ENCODE data around the gene SLC1A4.
"Not testable (repeated sequence)": the region's sequence is repeated elsewhere in the genome, so short reads cannot be mapped to it uniquely, and the experiment has no call there.

The SLC1A4 gene

DNA sequence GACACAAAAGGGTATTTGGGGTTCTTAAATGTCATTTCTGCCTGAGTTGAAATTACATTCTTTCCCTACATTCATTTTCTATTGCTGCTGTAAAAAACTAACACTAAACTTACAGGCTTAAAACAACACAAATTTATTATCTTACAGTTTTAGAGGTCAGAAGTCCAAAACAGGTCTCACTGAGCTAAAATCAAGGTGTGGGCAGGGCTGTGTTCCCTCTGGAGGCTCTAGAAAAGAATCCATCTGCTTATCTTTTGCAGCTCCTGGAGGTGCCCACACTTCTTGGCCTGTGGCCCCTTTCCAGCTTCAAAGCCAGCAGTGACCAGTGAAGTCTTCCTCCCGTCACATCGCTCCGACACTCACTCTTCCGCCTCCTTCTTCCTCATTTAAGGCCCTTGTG is 23.2 kb upstream of the SLC1A4 start:
- DNase-seq = no peak

GRCh38 chr2:64966839-64967238 is 22.4 kb upstream of the SLC1A4 start:
- no peak for DNase-seq

GRCh38 chr2:64967601-64968000 is 21.6 kb upstream of the SLC1A4 start:
- DNase-seq = no peak

DNA sequence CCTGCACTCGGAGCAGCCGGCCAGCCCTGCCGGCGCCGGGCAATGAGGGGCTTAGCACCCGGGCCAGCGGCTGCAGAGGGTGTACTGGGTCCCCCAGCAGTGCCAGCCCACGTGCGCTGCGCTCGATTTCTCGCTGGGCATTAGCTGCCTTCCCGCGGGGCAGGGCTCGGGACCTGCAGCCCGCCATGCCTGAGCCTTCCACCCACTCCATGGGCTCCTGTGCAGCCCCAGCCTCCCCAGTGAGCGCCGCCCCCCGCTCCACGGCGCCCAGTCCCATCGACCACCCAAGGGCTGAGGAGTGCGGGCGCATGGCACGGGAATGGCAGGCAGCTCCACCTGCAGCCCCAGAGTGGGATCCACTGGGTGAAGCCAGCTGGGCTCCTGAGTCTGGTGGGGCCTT is 20.1 kb upstream of the SLC1A4 start:
- not testable (repeated sequence) for DNase-seq

GRCh38 chr2:64970495-64970894 is 18.7 kb upstream of the SLC1A4 start:
- DNase-seq = no peak

GRCh38 chr2:64972426-64972825 is 16.8 kb upstream of the SLC1A4 start:
- no peak for DNase-seq

GRCh38 chr2:64972876-64973275 is 16.3 kb upstream of the SLC1A4 start:
- DNase-seq = no peak

GRCh38 chr2:64975232-64975821 is 13.9 kb upstream of the SLC1A4 start:
- no peak for DNase-seq

GRCh38 chr2:64976276-64976675 is 12.9 kb upstream of the SLC1A4 start:
- no peak for DNase-seq

- DNase-seq = no peak
Measured at GRCh38 chr2:64978514-64979268, 10.5 kb upstream of the SLC1A4 start.

GRCh38 chr2:64979744-64980143 is 9.5 kb upstream of the SLC1A4 start:
- peak; percentile 44 for DNase-seq

DNA sequence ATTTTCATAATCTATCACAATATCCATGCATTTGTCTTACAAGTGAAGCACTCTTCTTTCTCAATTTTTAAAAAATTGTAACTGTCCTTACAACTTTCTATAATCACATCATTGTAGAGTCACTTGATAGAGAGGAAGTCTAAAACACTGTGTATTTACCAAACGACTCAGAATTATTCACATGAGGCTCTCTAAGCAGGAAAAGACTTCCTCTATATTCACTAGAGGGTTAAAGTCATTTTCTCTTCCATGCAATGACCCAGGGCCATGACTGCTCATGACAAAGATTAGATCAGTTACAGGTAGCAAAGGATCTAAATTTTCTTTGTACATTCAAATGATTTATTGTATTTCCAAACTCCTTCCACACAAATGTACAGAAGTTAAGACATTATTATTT is 9.0 kb upstream of the SLC1A4 start:
- DNase-seq = no peak

GRCh38 chr2:64982311-64982857 is 6.8 kb upstream of the SLC1A4 start:
- DNase-seq = no peak

DNA sequence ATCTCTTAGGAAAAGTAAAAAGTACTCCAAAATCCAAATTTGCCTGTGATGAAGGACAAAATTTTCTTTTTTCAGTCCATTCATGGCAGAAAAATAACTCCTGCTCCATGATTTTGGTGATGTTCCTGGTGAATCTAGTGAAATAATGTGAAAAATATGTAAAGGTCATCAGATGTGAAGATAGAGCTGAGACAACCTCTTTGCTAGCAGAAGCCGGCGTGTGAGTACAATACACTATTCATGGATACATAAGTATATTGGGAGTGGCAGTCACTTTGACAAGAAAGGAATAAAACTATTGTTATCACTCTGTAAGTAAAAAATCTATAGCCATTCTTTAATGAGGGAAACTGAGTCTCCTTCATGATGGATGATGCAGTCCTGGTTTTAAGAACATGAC is 6.3 kb upstream of the SLC1A4 start:
- DNase-seq = no peak

DNA sequence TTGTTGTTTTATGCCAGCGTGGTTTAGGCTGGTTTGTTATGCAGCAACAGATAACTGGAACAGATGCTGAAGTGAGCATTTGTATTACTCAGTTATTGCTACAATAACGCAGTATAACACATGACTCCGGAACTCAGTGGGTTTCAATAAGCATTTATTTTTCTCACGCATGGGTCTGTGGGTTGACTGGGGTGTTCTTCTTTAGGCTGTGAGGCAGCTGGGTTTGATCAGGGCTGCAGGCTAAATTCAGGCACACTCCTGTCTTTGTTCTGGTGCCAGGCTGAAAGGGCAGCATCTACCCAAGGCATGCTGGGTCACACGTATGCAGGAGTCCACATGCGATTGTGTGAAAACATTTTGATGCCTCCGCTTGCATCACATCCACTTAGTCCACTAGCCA is 3.8 kb upstream of the SLC1A4 start:
- DNase-seq = no peak

- peak; percentile 16 for DNase-seq
Measured at GRCh38 chr2:64987001-64987955, 1.9 kb upstream of the SLC1A4 start.

DNA sequence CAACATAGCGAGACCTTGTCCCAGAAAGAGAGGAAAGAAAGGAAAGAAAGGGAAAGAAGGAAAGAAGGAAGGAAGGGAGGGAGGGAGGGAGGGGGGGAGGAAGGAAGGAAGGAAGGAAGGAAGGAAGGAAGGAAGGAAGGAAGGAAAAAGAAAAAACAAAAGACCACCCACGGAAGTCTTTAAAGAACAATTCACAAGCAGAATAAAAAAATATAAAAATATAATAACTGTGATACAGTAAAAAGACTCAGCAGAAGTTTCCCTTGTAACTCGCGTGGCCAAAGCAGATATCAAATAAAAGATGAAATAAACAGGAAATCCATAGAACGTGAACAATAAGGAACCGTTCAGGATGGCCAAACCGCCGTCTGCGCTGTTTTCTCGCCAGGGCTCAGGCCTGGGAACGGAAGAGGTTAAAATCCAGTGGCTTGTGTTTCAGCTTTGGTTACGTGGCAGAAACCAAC is 1.2 kb upstream of the SLC1A4 start:
- DNase-seq = peak; percentile 82

DNA sequence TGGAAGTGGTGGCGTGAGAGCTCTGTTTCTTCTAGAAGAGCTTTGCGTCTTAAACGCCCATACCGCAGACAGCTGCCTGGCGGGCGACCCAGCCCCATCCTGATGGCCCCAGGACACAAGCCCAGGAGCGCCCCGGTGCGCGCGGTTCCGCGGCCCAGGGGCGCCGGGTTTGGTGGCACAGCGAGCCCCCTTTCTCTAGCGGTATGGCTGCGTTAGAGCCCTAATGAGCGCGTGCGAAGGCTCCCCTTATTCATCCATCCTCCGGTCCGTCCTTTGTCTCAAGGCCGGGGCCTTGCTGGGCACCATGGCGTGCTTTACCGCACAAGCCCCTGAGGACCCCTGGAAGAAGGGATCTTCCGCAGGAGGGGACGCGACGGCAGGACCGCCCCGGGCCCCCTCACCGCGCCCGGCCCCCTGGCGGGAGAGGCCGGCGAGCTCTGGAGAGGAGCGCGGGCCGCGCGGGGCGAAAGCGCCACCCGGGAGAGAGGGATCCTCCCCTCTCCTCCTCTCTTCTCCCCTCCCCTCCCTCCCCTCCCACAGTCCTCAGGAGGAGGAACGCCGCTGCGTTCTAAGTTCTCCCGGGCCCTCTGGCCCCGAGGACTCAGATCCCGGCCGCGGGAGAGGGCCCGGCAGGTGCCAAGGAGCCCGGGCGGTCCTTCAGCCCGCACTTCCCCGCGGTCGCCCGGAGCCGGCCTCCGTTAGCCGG is 626 bp upstream of the SLC1A4 start:
- DNase-seq = peak; percentile 81

DNA sequence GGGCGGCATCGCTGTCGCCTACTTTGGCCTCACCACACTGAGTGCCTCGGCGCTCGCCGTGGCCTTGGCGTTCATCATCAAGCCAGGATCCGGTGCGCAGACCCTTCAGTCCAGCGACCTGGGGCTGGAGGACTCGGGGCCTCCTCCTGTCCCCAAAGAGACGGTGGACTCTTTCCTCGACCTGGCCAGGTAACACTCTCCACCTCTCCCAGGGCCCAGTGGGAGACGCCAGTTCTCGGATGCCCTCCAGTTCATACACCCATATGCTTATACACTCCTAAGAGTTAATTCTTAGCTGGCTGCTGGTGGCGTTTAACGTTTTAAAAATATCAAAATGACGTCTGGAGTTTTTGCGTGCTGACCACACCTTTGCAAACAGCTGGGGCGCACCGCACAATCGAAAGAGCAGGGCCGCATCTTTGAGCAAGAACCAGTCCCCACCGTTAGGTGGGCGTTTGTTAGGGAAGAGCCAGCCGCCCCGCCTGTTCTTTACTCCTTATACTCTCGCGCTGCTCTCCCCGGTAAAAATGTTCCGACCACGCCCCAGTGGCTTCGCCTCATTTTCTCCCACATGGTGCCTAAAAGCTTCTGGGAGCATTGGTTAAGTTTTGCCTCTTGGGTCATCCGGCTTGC is 899 bp downstream of the SLC1A4 start:
- peak; percentile 30 for DNase-seq

DNA sequence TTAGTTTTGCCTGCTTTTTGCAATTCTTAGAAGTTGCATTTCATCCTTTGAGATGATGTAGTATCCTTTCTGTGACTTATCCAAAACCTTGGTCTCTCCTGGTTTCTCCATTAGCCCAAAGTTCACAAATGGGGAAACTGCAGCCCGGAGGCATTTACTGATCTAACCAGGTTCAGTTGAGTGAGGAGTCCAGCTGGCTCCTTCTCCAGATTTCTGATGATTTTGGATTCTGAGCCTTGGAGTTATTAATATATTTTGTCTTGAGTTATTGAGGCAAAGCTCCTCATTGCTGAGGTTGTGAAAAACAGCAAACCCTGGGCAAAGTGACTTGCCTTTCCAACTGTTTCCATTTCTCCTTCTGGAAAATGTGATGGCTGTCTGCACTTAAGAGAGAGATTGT is 1.7 kb downstream of the SLC1A4 start:
- no peak for DNase-seq

DNA sequence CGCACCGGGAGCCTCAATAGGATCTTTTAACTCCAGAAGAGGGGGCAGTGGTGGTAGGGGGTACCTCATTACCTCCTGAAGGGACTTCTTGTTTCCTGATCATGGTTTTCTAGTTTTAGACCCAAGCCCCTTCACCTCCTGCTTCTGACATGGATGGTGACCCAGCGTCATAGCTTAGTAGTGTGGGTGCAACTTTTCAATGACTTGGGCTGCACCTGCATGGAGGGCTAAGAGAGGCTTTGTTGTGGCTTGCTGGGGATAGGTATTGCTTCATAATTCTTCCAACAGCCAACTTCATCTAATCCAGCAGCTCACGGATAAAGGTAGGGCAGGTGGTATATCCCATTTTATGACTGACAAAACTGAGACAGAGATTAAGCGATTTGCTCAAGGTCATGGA is 3.0 kb downstream of the SLC1A4 start:
- no peak for DNase-seq

GRCh38 chr2:64992990-64993389 is 3.8 kb downstream of the SLC1A4 start:
- peak; percentile 25 for DNase-seq
